ENCODE measurements around the gene MYH7B. TPM values are rescaled to one million over a fixed set of nuclear protein-coding genes. Genes with fewer than 3 reads are reported as not detected.

The MYH7B gene
- total RNA-seq, 2 experiments from 2014 or later = 0.70 to 0.79 TPM

- Histone ChIP-seq H3K4me1 (ENCODE audit: insufficient read depth, low read length, poor library complexity, severe bottlenecking) (peaks cover 2% of the 10 kb centered on the region), H3K9me3 (ENCODE audit: low read length) (no peaks in the 10 kb centered on the region), H4K20me1 (ENCODE audit: insufficient read depth, low read length) (no peaks in the 10 kb centered on the region), H3K4me3 (ENCODE audit: low read depth, low read length, poor library complexity, severe bottlenecking) (no peak overlapping the region), H3K79me2 (ENCODE audit: insufficient read depth, low read depth, low read length) (no peaks in the 10 kb centered on the region), H3K4me2 (ENCODE audit: low read length) (no peak overlapping the region), H3K27ac (ENCODE audit: low read depth, low read length, poor library complexity, severe bottlenecking) (no peak overlapping the region), H3K9me2 (ENCODE audit: insufficient read depth, low read length) (no peaks in the 10 kb centered on the region), H2AFZ (ENCODE audit: low read length) (no peak overlapping the region), H3K36me3 (ENCODE audit: insufficient read depth, low read length) (peaks cover 87% of the 10 kb centered on the region)
- no TSS peak for BruUV-seq (replicated peaks)
- CTCF ChIA-PET (ENCODE audit: unreplicated experiment) = no interaction called here
- intact Hi-C loops (cut with micrococcal nuclease; ENCODE audit: unreplicated experiment) = no loop called here
- POLR2A ChIA-PET = interaction anchor here (0.5 to 2.0 kb wide), 6 partner anchors 8 to 758 kb away, joined by 3 to 7 read pairs (median 3); partner anchors contain the start of genes GSS and MYH7B
- DNase-seq (ENCODE audit: low spot score) = no peak
- no peak for TF ChIP-seq EZH2phosphoT487 (IDR thresholded peaks at IDR 0.05; ENCODE audit: borderline replicate concordance, low read depth, low read length)
- no peak for TF ChIP-seq CTCF (conservative IDR thresholded peaks at IDR 0.05; ENCODE audit: low read length)
These were observed 11.7 kb upstream of the MYH7B start for GRCh38 chr20:34943808-34944567.

GRCh38 chr20:34945315-34946077 lies 10.2 kb upstream of the MYH7B start:
- intact Hi-C loops (cut with micrococcal nuclease; ENCODE audit: unreplicated experiment) = no loop called here
- CTCF ChIA-PET (ENCODE audit: unreplicated experiment) = no interaction called here

More at GRCh38 chr20:34945315-34946077, 10.2 kb upstream of the MYH7B start:
- no peaks in the 10 kb centered on the region for H3K9me3 ChIP-seq (ENCODE audit: low read length)
- H3K36me3 ChIP-seq (ENCODE audit: insufficient read depth, low read length) = peaks cover 87% of the 10 kb centered on the region
- H3K4me3 ChIP-seq (ENCODE audit: low read depth, low read length, poor library complexity, severe bottlenecking) = no peak overlapping the region
- peaks cover 1% of the 10 kb centered on the region; the same call in 1 of the 2 replicates for H3K79me2 ChIP-seq (ENCODE audit: insufficient read depth, low read depth, low read length)
- no peak for DNase-seq (ENCODE audit: low spot score)
- TF ChIP-seq CTCF (conservative IDR thresholded peaks at IDR 0.05; ENCODE audit: low read length) (no peak), EZH2phosphoT487 (IDR thresholded peaks at IDR 0.05; ENCODE audit: borderline replicate concordance, low read depth, low read length) (no peak)
- no peaks in the 10 kb centered on the region for H4K20me1 ChIP-seq (ENCODE audit: insufficient read depth, low read length)
- no peak overlapping the region for H3K27ac ChIP-seq (ENCODE audit: low read depth, low read length, poor library complexity, severe bottlenecking)
- no peak overlapping the region for H2AFZ ChIP-seq (ENCODE audit: low read length)
- no peaks in the 10 kb centered on the region for H3K9me2 ChIP-seq (ENCODE audit: insufficient read depth, low read length)
- no peak overlapping the region for H3K4me2 ChIP-seq (ENCODE audit: low read length)
- POLR2A ChIA-PET = no interaction called here
- no TSS peak for BruUV-seq (replicated peaks)
- peaks cover 17% of the 10 kb centered on the region for H3K4me1 ChIP-seq (ENCODE audit: insufficient read depth, low read length, poor library complexity, severe bottlenecking)
